ENCODE data around the gene HTT.

Gene HTT

DNA sequence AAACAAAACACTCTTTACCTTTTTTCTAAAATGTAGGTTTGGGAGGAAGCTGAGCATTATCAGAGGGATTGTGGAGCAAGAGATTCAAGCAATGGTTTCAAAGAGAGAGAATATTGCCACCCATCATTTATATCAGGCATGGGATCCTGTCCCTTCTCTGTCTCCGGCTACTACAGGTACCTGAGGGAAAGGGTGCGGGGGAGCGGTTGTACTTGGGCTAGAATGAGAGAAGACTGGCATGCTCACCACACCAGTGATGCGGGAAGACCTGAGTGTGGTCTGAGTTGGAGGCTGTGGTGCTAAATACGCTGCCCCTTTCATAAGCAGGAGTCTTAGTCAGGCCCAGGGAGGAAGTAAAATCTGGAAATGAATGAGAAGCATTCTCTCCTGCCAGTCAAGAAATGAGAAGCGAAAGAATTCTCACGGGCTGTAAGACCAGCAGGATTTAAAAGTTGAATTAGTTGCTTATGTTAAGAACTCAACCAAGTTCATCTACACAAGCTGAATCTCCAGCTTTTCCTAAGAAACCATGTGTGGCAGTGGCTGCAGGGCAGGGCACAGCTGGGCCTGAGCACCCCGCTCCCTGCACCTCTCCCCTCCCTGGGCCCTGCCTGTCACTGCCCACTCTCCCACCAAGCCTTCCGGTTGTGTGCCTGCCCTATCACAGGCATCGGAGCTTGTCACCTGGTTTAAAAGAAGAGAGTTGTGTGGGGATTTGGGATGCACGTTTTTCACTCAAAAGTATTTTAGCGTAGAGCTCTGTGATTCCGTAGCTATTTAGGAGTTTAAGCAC, 149.7 kb downstream of the HTT start:
- DNase-seq, result no peak

DNA sequence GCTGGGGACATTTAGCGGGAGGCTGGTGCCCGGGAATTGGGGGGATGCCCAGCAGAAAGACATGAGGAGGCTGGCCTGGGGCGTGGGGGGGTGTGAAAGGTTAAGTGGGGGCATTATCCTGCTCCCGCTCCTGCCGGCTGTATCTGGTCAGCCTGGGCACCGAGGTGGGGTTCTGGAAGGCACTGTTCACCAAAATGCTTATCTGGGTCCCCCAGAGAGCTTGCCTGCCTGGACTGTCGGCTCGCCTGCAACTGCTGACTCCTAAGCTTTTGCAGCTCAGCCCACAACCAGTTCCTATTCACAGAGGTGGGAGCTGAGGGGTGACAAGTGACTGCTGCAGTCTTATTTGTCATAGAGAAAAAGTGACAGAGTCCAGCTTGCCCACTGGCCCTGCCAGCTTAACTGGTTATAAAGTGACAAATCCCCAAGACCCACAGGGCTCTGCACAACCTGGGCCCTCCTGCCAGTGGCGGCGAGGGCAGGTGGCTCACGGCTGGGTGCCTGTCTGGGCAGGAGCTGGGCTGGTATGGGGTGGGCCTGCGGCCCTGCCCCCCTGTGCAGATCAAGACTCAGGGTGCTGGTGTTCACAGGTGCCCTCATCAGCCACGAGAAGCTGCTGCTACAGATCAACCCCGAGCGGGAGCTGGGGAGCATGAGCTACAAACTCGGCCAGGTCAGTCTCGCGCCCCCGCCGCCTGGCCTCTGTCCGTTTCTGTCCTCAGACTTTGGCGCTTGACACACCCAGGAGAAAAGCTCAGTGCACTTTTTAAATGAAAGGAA, 150.8 kb downstream of the HTT start:
- DNase-seq, result no peak

DNA sequence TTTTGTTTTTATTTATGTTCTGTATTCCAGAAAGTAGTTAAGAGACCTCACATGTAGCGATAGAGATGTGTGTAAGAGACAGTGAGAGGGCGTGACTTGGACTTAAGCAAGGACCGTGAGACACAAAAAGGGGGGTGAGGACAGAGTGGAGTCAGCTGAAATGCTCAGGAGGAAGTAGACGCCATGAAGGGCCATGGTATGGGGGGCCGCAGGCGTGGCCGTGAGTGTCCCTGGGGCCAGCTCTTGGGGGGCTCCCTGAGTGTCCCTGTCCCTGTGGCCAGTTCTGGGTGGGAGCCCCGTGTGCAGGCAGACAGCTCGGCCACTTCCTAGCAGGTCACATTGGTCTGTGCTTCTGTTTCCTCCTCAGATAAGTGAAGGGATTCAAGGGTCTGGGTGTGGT, 151.5 kb downstream of the HTT start:
- DNase-seq, result no peak

DNA sequence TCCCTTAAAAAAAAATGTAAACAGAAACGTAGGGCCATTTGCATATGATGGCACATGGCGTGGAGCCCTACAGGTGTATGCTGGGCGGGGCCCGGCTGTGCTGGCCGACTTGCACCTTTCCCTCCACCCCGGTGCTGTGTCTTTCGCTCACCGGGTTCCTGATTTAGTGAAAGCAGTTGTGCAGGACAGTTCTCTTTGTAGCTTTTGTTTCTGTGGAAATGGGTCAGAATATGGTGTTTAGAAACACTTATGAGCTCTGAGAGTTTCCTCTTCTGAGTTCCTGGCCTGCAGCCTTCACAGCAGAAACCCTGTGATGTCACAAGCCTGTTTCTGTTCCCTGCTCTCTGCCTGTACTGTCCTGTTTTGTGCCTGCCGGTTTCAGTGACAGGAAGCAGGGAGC, 152.0 kb downstream of the HTT start:
- DNase-seq, result no peak

DNA sequence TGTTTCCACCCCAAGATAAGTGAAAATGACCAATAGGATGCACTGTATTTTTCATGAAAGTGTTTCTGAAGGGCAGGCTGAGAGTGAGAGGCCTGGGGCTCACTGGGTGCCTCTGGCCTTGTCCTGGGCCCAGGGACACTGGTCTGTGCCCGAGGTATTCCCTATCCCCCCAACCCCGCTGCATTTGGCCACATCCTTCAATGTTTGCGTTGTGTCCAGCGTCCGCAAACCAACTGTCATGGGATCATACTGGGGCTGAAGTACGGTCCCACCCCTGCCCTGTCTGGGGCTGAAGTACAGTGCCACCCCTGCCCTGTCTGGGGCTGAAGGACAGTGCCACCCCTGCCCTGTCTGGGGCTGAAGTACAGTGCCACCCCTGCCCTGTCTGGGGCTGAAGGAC, 152.5 kb downstream of the HTT start:
- DNase-seq, result no peak

DNA sequence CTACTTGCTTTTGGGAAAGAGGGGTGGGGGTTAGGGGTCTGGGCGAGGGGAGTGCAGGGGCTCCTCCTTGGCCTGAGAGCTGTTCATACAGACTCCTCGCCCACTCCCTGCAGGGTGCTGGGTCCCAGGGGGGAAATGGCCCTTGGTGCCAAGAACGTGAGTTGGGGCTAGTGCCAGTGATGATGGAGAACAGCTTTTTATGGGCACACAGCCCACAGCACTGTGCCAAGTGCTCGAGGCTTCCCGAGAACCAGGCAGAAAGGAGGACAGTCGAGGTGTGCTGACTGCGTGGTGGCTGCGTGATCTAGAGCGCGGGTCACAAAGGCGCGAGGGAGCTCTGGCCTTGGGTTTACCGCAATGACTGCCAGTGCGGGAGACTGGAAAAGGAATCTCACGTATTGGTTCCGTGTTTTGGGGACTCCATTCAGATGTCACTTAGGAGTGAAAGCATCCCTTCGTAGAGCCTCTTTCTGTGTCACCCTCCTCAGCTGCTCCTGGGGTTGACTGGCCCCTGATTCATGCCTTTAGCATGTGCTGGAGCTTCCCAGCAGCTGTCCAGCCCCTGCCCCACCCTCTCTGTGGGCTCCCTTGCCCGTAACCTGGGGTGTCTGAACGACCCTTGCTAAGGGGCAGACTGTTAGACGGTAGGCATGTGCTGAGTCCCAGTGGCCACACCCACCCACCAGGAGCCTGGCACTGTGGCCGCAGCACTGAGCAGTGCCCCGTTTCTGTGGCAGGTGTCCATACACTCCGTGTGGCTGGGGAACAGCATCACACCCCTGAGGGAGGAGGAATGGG, 153.6 kb downstream of the HTT start:
- DNase-seq, result no peak

DNA sequence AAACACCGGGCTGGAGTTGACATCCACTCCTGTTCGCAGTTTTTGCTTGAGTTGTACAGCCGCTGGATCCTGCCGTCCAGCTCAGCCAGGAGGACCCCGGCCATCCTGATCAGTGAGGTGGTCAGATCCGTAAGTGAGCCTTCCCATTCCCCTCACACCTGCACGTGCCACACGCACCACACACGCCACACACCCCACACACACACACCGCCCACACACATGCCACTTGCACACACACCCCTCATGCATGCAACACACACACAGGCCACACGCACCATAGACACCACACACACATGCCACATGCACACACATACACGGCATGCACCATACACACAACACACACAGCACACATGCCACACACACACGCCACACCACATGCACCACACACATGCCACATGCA, 154.4 kb downstream of the HTT start:
- no peak for DNase-seq

DNA sequence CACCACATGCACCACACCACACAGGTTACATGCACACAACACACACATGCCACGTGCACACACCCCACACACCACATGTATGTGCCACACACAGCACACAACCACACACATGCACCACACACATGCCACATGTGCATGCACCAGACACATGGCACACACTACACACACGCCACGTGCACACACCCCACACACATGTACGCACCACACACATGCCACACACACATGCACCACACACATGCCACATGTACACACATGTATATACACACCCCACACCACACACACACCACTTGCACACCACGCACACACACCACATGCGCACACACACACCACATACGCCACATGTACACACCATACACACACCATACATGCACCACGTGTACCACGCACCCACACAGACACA, 154.8 kb downstream of the HTT start:
- DNase-seq, result no peak

DNA sequence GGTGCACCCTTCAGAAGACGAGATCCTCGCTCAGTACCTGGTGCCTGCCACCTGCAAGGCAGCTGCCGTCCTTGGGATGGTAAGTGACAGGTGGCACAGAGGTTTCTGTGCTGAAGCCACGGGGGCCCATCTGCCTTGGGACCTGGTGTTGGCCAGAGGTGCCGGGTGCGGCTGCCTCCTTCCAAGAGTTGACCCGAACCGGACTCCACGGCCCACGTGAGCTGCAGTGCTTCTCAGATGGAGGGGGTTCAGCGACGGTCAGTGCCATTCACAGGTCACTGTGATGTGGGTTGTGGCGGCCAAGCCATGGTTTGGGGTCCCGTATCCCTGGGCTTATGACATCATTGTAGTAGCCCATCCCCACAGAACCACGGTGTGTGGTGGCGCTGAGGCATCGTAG, 155.5 kb downstream of the HTT start:
- no peak for DNase-seq

DNA sequence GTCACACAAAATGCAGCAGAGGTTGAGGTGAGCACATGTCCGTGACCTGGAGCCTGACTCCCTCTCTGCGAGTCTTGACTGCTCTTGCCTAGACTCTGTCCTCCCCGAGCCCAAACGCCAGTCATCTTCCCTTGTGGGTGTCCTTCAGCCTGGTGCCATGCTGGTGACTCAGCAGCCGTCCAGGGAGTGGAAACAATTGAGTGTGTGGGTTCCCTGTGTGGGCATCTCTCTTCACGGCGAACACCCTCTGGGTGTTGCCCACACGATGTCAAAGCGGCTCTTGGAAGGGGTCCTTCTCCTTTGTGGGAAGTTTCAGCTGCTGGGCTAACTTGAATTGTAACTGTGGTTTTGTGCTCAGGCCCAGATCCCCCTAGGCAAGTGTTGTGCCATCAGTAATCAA, 157.0 kb downstream of the HTT start:
- DNase-seq, result no peak

DNA sequence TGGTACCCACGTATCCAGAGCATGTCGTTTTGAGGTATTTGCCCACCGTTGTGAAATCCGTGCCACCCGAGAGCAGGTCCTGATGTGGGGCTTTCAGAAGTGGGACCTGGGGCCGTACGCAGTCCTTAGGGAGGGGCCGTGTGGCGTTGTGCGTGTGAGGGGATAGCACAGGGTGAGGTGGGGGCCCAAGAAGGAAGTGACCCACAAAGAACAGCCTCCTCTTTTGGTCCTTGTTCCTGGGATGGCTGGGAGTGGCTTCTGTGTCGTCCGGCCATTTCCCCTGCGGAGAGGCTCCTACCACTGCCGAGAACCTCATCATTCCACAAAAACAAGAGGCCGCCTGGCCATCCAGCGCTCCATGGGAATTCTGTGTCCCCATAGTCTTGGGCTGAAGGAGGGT, 157.5 kb downstream of the HTT start:
- no peak for DNase-seq

DNA sequence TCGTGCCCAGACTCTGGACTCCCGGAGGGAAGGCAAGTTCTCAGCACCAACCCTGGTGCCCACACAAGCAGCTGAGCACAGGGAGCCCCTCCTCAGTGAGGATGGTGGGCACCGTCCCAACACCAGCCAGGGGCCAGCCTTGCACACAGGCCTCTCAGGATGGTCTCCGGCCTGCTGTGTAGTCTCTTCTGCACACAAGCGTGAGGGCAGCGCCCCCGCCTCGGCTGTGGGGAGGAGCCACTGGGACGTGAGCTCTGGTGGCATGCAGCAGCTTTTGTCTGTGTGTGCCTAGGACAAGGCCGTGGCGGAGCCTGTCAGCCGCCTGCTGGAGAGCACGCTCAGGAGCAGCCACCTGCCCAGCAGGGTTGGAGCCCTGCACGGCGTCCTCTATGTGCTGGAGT, 158.4 kb downstream of the HTT start:
- DNase-seq, result no peak

DNA sequence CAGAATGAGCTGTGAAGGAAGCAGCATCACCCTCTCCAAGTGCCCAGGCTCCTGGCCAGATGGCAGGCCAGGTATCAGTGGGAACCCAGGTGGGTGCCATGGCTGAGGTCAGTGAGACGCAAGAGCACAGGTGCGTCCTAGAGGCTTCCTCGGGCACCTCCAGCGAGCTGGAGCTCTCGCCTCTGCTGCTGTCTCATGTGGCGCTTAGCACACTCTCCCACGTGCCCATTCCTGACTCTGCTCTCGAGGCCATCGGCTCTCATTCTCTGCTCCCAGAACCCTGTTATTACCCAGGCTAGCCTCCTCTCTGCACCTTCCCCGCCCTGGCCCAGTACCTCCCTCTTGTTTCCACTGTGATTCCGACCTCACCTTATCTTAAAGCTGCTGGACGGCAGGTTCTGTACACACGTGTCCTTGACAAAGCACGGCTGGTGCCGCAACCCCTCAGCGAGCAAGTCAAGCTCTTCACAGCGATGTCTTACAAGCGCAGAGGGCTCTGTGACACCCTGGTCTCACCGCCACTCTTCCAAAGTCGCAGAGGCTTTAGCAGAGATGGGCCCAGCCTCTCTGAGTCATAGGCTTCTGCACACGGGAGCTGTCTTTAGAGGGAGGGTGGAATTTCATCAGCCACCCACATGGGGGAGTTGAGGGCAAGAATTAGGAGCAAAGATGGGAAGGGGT, 159.1 kb downstream of the HTT start:
- DNase-seq, result no peak

DNA sequence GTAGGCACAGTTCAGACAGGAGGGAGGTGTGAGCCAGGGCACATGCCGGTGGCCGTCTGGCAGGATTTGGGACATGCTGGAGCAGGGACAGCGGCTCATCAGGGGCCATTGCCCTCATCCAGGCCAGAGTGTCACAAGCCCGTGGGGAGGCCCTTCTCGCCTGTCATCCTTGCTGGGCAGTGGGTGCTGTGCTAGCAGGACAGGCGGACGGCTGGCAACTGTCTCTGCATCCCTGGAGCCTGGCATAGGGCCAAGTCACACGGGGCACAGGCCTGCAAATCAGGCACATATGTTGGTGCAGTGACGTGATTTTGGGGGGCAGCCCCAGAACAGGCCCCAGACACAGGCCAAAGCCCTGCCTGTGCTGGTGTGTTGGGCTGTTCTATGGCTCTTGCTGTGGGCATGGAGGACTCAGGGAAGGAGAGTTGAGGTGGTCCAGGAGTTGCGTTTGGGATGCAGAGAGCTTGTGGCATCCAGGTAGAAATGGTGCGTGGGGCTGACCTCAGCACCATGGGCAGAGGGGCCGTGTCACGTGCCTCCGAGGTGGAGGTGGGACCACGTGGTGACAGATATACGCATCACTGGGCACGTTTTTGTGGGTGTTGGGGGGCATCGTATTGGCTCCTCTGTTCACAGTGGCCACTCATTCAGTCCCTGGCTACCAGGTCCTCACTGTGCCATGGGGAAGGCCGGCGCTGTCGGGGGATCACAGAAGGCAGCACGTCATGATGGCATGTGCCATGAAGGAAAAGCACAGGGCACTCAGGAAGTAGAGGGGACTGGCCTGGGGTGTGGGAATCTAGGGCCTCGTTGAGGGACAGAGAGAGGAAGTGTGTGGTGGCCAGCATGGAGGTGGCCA, 159.9 kb downstream of the HTT start:
- DNase-seq, result no peak

DNA sequence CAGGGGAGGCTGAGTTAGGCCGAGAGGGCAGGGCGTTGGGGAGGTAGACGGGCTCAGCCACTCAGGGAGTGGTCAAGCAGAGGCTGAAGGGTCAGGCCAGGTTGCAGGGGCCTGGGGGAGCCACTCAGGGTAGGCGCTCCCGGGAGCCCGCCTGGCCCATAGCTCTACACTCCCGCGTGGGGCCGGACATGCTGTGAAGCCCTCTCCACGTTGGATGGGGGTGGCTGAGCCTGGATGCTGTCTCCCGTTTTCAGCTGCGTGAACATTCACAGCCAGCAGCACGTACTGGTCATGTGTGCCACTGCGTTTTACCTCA, 160.5 kb downstream of the HTT start:
- no peak for DNase-seq

DNA sequence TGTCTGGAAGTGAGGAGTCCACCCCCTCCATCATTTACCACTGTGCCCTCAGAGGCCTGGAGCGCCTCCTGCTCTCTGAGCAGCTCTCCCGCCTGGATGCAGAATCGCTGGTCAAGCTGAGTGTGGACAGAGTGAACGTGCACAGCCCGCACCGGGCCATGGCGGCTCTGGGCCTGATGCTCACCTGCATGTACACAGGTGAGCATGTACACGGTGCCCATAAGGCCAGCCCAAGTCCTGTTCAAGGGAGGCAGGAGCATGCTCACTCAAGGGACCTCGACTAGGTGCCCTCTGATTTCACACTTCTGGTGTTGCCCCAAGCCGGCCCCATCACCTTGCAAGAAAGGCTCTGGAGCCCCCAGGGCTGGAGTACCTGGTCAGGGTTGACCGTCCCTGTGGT, 161.1 kb downstream of the HTT start:
- DNase-seq, result no peak

DNA sequence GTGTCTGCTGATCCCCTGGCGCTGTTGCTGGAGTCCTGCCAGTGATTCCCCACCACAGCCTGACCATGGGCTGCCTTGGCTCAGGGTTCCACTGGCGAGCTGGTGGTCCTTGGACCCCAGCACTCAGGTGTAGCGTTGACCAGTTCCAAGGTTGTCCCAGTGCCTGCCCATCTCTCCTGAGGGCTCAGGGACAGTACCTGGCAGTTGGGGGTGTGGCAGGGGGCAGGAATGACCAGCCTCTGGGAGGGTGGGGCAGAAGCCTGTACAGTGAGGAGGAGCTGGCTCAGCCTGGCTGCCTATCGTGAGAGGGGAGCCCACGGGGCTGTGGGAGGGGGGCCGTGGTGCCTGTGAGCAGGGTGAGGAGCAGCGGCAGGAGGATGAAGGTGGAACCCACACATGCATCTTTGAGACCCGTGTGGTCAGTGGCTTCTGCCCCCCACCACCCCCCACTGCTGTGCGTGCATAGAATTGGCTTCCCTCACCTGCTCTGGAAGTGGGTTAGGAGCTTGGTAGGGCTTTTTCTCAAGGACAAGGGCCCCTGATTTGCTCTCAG, 161.9 kb downstream of the HTT start:
- no peak for DNase-seq

DNA sequence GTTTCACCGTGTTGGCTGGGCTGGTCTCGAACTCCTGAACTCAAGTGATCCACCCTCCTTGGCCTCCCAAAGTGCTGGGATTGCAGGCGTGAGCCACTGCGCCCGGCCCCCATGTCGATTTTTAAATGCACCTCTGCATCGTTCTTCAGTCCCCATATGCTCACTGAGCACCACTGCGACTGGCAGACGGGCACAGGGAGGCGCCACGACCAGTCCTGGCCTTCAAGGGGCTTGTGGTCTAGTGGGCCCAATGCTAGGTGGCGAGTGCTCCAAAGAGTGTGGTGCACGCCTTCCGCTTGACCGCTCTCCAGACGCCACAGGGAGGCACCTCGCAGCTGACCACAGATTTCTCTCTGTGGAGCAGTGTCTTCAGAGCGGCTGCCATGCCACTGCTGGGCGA, 162.8 kb downstream of the HTT start:
- no peak for DNase-seq

DNA sequence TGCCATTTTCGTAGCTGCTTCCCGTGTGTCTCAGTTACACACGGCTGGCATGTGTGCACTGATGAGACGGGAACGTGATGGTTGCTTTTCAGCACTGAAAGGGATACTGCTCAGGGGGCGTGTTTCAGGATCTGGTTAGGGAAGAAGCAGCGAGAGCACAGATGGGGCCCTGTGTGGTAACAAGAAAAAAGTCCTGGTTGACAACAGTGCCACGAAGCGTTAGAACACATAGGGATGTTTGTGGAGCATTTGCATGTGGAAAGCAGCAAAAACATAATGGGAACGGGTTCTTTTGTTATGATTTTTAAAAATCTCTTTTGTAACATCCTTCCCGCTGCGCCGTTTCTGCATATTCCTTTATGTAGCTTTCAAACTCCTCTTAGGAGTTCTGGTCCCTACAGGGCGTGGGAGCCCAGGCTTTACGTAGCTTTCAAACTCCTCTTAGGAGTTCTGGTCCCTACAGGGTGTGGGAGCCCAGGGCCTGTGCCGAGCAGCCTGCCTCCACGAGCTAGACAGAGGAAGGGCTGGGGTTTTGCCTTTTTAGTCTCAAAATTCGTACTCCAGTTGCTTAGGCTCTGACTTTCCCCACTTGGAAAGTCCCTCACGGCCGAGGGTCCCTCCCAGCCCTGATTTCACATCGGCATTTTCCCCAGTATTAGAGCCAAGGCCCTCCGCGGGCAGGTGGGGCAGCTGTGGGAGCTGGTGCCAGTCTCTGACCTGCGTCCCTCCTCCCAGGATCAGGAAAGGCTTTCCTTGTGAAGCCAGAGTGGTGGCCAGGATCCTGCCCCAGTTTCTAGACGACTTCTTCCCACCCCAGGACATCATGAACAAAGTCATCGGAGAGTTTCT, 163.5 kb downstream of the HTT start:
- no peak for DNase-seq

DNA sequence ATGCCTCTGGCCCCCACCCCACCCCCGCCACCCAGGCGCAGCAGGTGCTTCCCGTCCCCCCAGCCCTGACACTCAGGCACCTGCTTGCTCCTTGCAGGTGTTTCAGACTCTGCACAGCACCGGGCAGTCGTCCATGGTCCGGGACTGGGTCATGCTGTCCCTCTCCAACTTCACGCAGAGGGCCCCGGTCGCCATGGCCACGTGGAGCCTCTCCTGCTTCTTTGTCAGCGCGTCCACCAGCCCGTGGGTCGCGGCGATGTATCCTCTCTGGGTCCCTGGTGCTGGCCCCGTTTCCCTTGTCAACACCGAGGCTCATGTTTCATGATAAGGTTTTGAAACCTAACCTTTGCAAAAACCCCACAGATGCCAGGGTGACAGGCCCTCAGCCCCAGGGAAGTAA, 164.2 kb downstream of the HTT start:
- DNase-seq, result no peak

DNA sequence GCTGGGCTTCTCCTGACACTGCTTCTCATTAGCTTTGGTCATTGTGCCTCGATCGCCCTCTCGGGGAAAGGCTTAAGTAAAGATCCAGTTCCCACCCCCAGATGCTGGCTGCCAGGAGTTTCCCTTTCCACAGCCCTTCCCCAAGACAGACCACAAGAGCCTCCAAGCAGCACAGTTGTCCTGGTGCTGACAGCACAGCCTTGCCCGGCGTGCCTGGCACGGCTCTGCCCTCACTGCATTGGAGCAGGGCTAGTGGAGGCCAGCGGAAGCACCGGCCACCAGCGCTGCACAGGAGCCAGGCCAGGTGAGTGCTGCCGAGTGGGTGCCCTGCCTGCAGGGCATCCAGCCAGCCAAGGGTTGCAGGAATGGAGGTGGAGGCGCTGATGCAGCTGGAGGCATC, 164.8 kb downstream of the HTT start:
- no peak for DNase-seq
